OCI-LY1 (cell line): ENCODE measurements around the gene SMIM22.

Source experiments
- H2AFZ ChIP-seq: fragments of 200-600 bp; sonication (generic), shearing (Covaris generic); 2 replicates; pipeline ENCODE4 v1.6.0; 2014; ENCODE audit warnings: antibody characterized with exemption, mild to moderate bottlenecking, low read length
- H3F3A ChIP-seq: fragments of 200-600 bp; sonication (generic), shearing (Covaris generic); 2 replicates; pipeline ENCODE4 v1.6.0; 2014; ENCODE audit warnings: mild to moderate bottlenecking, antibody characterized with exemption, low read length, moderate library complexity; ENCODE audit not compliant: insufficient read depth
- H3K27ac ChIP-seq: fragments of 200-600 bp; sonication (generic); 2 replicates; pipeline ENCODE4 v1.5.1; 2014; ENCODE audit warnings: low read length, mixed run types, mild to moderate bottlenecking, low read depth; ENCODE audit not compliant: poor library complexity, severe bottlenecking
- H3K27me3 ChIP-seq: fragments of 200-600 bp; sonication (generic); 2 replicates; pipeline ENCODE4 v1.6.0; 2014; ENCODE audit warnings: antibody characterized with exemption, mild to moderate bottlenecking, low read length, moderate library complexity; ENCODE audit not compliant: insufficient read depth
- H3K36me3 ChIP-seq: fragments of 200-600 bp; sonication (generic); 2 replicates; pipeline ENCODE4 v1.6.1; 2014; ENCODE audit warnings: mild to moderate bottlenecking, antibody characterized with exemption, low read length, moderate library complexity, mixed read lengths; ENCODE audit not compliant: insufficient read depth
- H3K4me1 ChIP-seq: fragments of 200-600 bp; sonication (generic); 2 replicates; pipeline ENCODE4 v1.5.1; 2014; ENCODE audit warnings: mild to moderate bottlenecking, low read length, moderate library complexity; ENCODE audit not compliant: insufficient read depth, severe bottlenecking
- H3K4me2 ChIP-seq: fragments of 200-600 bp; sonication (generic), shearing (Covaris generic); 2 replicates; pipeline ENCODE4 v1.6.1; 2014; ENCODE audit warnings: low read length
- H3K4me3 ChIP-seq: fragments of 200-600 bp; sonication (generic); 2 replicates; pipeline ENCODE4 v1.5.1; 2014; ENCODE audit warnings: low read length, low read depth, mild to moderate bottlenecking, mixed read lengths; ENCODE audit not compliant: poor library complexity, severe bottlenecking
- H3K79me2 ChIP-seq: fragments of 200-600 bp; shearing (Covaris generic); 2 replicates; pipeline ENCODE4 v1.6.1; 2016; ENCODE audit warnings: mixed run types, low read length, mixed read lengths; ENCODE audit not compliant: insufficient read depth
- H3K9ac ChIP-seq: fragments of 200-600 bp; sonication (generic), shearing (Covaris generic); 2 replicates; pipeline ENCODE4 v1.6.1; 2014; ENCODE audit warnings: mild to moderate bottlenecking, low read length, mixed read lengths
- H3K9me2 ChIP-seq: fragments of 200-600 bp; sonication (generic), shearing (Covaris generic); 2 replicates; pipeline ENCODE4 v1.6.1; 2014; ENCODE audit warnings: low read depth, mild to moderate bottlenecking, low read length, mixed read lengths
- H3K9me3 ChIP-seq: fragments of 200-600 bp; shearing (Covaris generic); 2 replicates; pipeline ENCODE4 v1.6.1; 2014; ENCODE audit warnings: low read length, mixed read lengths
- H4K20me1 ChIP-seq: fragments of 200-600 bp; sonication (generic), shearing (Covaris generic); 2 replicates; pipeline ENCODE4 v1.6.0; 2016; ENCODE audit warnings: mild to moderate bottlenecking, low read length; ENCODE audit not compliant: insufficient read depth
- EZH2 ChIP-seq: fragments of 200-600 bp; sonication (generic), shearing (Covaris generic); IDR thresholded peaks from 2 replicates; pipeline ENCODE4 v1.8.0; 2017; ENCODE audit warnings: borderline replicate concordance, mixed run types, mild to moderate bottlenecking, antibody characterized with exemption, low read length, moderate library complexity, mixed read lengths
- TF ChIP-seq, protein P1 (sequence below): fragments of 200-600 bp; sonication (generic), shearing (Covaris generic); IDR thresholded peaks from 2 replicates; pipeline ENCODE4 v1.5.1; 2017; ENCODE audit warnings: mild to moderate bottlenecking, antibody characterized with exemption, low read length, moderate library complexity, mixed read lengths

Gene SMIM22

DNA sequence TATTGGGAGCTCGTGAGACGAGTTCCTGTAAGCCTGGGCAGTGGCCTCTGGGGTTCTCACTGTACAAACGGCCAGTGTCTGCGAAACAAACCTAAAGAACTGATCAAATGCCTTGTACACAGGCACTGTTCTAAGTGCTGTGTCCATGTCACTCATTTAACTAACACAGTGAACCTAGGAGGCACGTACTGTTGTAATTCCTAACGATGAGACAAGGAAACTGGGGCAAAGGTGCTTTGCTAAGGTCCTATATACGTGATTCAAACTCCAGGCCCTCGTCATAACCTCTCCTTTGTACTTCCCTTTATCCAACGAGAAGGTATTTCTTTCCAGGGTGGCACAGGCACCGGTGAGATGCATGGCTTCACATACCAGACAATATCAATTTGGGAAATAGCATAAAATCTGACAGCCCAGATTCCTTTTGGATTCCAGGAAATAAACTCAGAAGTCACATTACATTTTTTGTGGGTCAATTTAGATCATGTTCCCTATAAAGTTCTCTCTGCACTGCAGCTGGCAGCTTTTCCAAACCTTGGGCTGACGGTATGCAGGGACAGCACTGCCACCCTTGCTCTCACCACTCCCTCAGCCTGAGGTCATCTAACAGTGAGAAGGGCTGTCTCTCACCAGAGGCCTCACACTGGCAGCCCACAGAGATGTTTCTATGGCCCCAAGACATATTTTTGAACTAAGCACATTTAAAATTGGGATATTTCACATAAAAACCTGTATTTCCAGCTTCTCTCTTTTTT, 33.6 kb downstream of the SMIM22 start:
- Histone ChIP-seq H3K27me3 (no peaks in the 10 kb centered on the region), H3K4me3 (no peak overlapping the region), H3F3A (no peaks in the 10 kb centered on the region), H3K36me3 (peaks cover 84% of the 10 kb centered on the region), H3K9me3 (no peaks in the 10 kb centered on the region), H4K20me1 (no peaks in the 10 kb centered on the region), H3K9me2 (no peaks in the 10 kb centered on the region), H3K27ac (no peak overlapping the region), H3K4me2 (no peak overlapping the region), H3K79me2 (no peaks in the 10 kb centered on the region), H3K4me1 (no peaks in the 10 kb centered on the region), H3K9ac (no peak overlapping the region), H2AFZ (no peak overlapping the region)
- TF ChIP-seq EZH2, result no peak
- TF ChIP-seq, protein P1, sequence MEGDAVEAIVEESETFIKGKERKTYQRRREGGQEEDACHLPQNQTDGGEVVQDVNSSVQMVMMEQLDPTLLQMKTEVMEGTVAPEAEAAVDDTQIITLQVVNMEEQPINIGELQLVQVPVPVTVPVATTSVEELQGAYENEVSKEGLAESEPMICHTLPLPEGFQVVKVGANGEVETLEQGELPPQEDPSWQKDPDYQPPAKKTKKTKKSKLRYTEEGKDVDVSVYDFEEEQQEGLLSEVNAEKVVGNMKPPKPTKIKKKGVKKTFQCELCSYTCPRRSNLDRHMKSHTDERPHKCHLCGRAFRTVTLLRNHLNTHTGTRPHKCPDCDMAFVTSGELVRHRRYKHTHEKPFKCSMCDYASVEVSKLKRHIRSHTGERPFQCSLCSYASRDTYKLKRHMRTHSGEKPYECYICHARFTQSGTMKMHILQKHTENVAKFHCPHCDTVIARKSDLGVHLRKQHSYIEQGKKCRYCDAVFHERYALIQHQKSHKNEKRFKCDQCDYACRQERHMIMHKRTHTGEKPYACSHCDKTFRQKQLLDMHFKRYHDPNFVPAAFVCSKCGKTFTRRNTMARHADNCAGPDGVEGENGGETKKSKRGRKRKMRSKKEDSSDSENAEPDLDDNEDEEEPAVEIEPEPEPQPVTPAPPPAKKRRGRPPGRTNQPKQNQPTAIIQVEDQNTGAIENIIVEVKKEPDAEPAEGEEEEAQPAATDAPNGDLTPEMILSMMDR, result no peak

DNA sequence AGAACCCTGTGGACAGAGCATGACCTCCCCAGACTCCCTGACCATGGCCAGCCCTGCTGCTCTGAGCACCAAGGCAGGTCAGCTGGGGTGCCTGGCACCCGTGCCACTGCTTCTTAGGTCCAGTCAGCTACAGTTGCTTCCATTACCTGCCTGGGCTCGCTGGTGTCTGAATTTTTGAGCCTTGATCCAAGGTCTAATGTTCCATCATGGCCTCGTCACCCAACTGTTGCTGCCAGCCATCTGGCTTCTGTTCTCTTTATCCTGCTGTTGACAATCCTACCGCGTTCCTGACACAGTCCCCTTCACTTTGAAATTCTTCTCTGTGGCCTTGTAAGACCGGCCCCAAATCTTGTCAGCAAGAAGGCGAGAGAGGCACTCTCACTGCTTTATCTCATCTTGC, 35.2 kb downstream of the SMIM22 start:
- H3K27me3 ChIP-seq, result no peaks in the 10 kb centered on the region
- H2AFZ ChIP-seq, result no peak overlapping the region
- peaks cover 81% of the 10 kb centered on the region for H3K36me3 ChIP-seq
- H3K9ac ChIP-seq, result no peak overlapping the region
- H3K4me1 ChIP-seq, result no peaks in the 10 kb centered on the region
- H3K9me3 ChIP-seq, result no peaks in the 10 kb centered on the region
- H3F3A ChIP-seq, result no peaks in the 10 kb centered on the region
- no peaks in the 10 kb centered on the region for H3K9me2 ChIP-seq
- no peak overlapping the region for H3K4me2 ChIP-seq
- no peaks in the 10 kb centered on the region for H3K79me2 ChIP-seq
- no peaks in the 10 kb centered on the region for H4K20me1 ChIP-seq
- TF ChIP-seq, protein P1, result no peak
- no peak for TF ChIP-seq EZH2
- H3K27ac ChIP-seq, result no peak overlapping the region
- H3K4me3 ChIP-seq, result no peak overlapping the region

DNA sequence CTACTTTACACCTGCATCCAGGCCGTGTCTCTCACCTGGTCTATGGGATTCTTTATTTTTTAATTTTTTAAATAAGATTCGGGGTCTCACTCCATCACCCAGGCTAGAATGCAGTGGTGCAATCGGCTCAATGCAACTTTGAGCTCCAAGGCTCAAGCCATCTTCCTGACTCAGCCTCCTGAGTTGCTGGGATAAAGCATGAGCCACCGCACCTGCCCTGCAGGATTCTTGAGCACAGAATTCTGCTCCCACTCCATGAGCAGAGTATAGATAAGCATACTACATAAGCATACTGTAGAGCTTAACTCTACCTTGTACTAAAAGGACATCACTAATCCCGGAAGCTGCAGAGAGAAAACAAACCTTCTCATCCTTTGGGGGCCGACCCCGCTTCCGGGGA, 36.4 kb downstream of the SMIM22 start:
- H3K36me3 ChIP-seq, result peaks cover 86% of the 10 kb centered on the region

More for the DNA sequence above, 36.4 kb downstream of the SMIM22 start:
- H3K79me2 ChIP-seq, result no peaks in the 10 kb centered on the region
- TF ChIP-seq, protein P1, result no peak
- no peak for TF ChIP-seq EZH2
- H3K27ac ChIP-seq, result no peak overlapping the region
- no peak overlapping the region for H2AFZ ChIP-seq
- no peaks in the 10 kb centered on the region for H3K4me1 ChIP-seq
- no peaks in the 10 kb centered on the region for H3F3A ChIP-seq
- no peaks in the 10 kb centered on the region for H3K9me3 ChIP-seq
- no peaks in the 10 kb centered on the region for H3K27me3 ChIP-seq
- no peaks in the 10 kb centered on the region for H4K20me1 ChIP-seq
- H3K4me2 ChIP-seq, result no peak overlapping the region
- H3K9me2 ChIP-seq, result no peaks in the 10 kb centered on the region
- H3K4me3 ChIP-seq, result no peak overlapping the region
- no peak overlapping the region for H3K9ac ChIP-seq
